Esophagus squamous epithelium (tissue), 5 donors: ENCODE results near the gene INSYN2B. TPM values are rescaled to one million over a fixed set of nuclear protein-coding genes. Genes with fewer than 3 reads are reported as not detected.
"Not testable (repeated sequence)": the region's sequence is repeated elsewhere in the genome, so short reads cannot be mapped to it uniquely, and the experiment has no call there.

Experiments used
- DNase-seq: peaks from one replicate; lab custom pipeline; 2025; lab: John Stamatoyannopoulos, UW
- H3K27ac ChIP-seq, 4 donors: fragments of 200-600 bp; sonication (generic); one replicate each; pipeline ENCODE4 v1.5.1; 2016 to 2019; ENCODE audit warnings: mild to moderate bottlenecking in 1 of 4
- H3K27me3 ChIP-seq, 4 donors: fragments of 200-600 bp; sonication (generic); 1 replicate in 3 of 4; 2 replicates in 1 of 4; pipeline versions ENCODE4 v1.5.1 to v1.6.0; 2017 to 2021; ENCODE audit warnings: antibody characterized with exemption in 1 of 4
- H3K36me3 ChIP-seq, 3 donors: fragments of 200-600 bp; sonication (generic); one replicate each; pipeline ENCODE4 v1.5.1; 2016 to 2019
- H3K4me1 ChIP-seq, 3 donors: fragments of 200-600 bp; sonication (generic); one replicate each; pipeline ENCODE4 v1.5.1; 2017 to 2019
- H3K4me3 ChIP-seq, 4 donors: fragments of 200-600 bp; sonication (generic); 1 replicate in 3 of 4; 2 replicates in 1 of 4; pipeline ENCODE4 v1.5.1; 2016 to 2019; ENCODE audit warnings: mild to moderate bottlenecking in 2 of 4, moderate library complexity in 1 of 4
- H3K9me3 ChIP-seq, 3 donors: fragments of 200-600 bp; sonication (generic); one replicate each; pipeline ENCODE4 v1.5.1; 2016 to 2019
- POLR2A ChIP-seq, 4 donors: fragments of 450-650 bp; IDR thresholded peaks; one replicate each; pipeline ENCODE4 v1.6.1; 2017; ENCODE audit warnings: antibody characterized with exemption in 4 of 4, mild to moderate bottlenecking in 4 of 4, moderate library complexity in 3 of 4
- WGBS, 2 donors: methylation state at CpG; one replicate each; pipeline ENCODE4 v1.1.5; 2018; 5-methylcytosine and 5-hydroxymethylcytosine counted together
- intact Hi-C: fragments of 100-400 bp; cut with DNase I; formaldehyde crosslinking; loops from one replicate; pipeline ENCODE4 v1.15.0; 2022
- total RNA-seq, 4 donors: library from RNA; depleted of rRNA; stranded (reverse); fragments of >200 nt; gene quantifications; one replicate each; pipeline ENCODE4 v1.1.0, GENCODE V29; 2016
- TF ChIP-seq, protein P1 (sequence below), 6 experiments: fragments of 450-650 bp in 4 of 6; fragments of 200-600 bp in 2 of 6; sonication (generic) in 2 of 6; IDR thresholded peaks; one replicate each; pipeline ENCODE4 v1.5.1; 2016 to 2019; ENCODE audit warnings: antibody characterized with exemption in 6 of 6, mild to moderate bottlenecking in 4 of 6, moderate library complexity in 4 of 6
- donor health status: DM: yes; HTN: yes; CAD: no.

INSYN2B gene
- total RNA-seq, 4 donors from 2014 or later = 0.09 TPM; not detected in 3

DNA sequence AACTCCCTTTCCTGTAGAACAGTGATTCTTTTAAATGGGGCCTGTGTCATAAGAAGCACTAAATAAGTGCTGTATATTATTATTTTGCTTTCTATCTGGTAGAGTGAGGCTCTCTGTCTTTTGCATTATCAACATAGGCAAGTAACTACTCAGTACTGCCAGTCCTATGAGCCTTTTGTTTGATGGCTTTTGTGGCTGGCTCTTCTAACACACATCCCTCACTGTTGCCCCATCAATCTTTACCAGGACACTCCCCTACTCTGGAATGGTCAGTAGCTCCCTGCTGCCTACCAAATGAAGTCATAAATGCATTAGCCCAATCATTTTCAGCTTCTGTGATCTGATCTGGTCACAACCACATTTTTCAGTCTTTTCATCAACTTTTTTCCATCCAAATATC is 137.6 kb downstream of the INSYN2B start:
- TF ChIP-seq POLR2A (IDR thresholded peaks at IDR 0.05) = no peak
- TF ChIP-seq, protein P1, sequence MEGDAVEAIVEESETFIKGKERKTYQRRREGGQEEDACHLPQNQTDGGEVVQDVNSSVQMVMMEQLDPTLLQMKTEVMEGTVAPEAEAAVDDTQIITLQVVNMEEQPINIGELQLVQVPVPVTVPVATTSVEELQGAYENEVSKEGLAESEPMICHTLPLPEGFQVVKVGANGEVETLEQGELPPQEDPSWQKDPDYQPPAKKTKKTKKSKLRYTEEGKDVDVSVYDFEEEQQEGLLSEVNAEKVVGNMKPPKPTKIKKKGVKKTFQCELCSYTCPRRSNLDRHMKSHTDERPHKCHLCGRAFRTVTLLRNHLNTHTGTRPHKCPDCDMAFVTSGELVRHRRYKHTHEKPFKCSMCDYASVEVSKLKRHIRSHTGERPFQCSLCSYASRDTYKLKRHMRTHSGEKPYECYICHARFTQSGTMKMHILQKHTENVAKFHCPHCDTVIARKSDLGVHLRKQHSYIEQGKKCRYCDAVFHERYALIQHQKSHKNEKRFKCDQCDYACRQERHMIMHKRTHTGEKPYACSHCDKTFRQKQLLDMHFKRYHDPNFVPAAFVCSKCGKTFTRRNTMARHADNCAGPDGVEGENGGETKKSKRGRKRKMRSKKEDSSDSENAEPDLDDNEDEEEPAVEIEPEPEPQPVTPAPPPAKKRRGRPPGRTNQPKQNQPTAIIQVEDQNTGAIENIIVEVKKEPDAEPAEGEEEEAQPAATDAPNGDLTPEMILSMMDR (IDR thresholded peaks at IDR 0.05) = no peak
- Histone ChIP-seq H3K9me3 (no peaks in the 10 kb centered on the region), H3K27me3 (no peaks in the 10 kb centered on the region), H3K4me3 (no peak overlapping the region), H3K4me1 (peaks cover 0 to 3% (median 0%) of the 10 kb centered on the region in 3 donors), H3K27ac (no peak overlapping the region), H3K36me3 (no peaks in the 10 kb centered on the region)
- no peak for DNase-seq
- intact Hi-C loops = no loop called here

DNA sequence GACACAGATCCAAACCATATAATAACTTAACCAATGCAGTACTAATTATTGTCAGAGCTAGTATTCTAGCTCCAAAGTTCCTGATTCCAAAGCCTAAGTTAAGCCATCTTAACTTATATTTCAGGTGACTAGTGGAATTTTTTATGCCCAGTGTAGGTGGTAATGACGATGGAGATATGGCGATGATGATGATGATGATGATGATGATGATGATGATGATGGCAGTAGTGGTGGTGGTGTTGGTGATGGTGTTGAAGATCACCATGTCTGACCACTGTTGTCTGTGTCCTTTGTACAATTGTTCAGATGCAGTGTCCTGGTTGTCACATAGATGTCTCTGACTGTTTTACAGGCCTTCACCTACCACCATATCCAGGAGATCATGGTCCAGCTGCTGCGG is 139.9 kb downstream of the INSYN2B start:
- H3K27me3 ChIP-seq = no peaks in the 10 kb centered on the region
- H3K4me3 ChIP-seq = no peak overlapping the region
- intact Hi-C loops = no loop called here
- 89 to 100% methylated on average over 3 of the region's 3 CpGs for WGBS, 2 donors
- peaks cover 0 to 3% (median 0%) of the 10 kb centered on the region in 3 donors for H3K4me1 ChIP-seq
- no peak for TF ChIP-seq POLR2A (IDR thresholded peaks at IDR 0.05)
- TF ChIP-seq, protein P1 (IDR thresholded peaks at IDR 0.05) = no peak
- H3K9me3 ChIP-seq = no peaks in the 10 kb centered on the region
- no peak for DNase-seq
- H3K27ac ChIP-seq = no peak overlapping the region
- no peaks in the 10 kb centered on the region for H3K36me3 ChIP-seq

DNA sequence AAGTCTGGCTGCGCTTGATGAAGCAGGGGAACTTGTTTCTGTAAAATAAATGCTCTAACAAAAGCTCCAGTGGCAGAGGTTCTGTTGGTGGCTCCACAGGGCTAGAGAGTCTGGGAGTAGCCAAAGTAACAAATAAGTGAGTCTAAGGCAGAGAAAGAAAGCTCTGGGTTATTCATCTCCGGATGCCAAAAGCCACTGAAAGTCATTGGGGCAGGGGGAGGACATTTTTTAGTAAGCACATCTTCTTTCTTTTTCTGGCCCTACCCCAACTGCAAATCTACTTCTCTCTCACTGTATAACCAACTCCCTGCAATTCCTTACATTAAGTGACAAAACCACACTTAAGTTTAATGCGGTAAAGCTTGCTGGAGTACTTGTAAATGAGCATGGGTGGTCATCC is 141.6 kb downstream of the INSYN2B start:
- H3K4me3 ChIP-seq = no peak overlapping the region
- 80 to 84% methylated on average over 3 of the region's 3 CpGs for WGBS, 2 donors
- no peaks in the 10 kb centered on the region for H3K36me3 ChIP-seq
- no peak overlapping the region for H3K27ac ChIP-seq
- intact Hi-C loops = no loop called here
- H3K9me3 ChIP-seq = no peaks in the 10 kb centered on the region
- H3K27me3 ChIP-seq = no peaks in the 10 kb centered on the region
- no peak for DNase-seq
- TF ChIP-seq, protein P1 (IDR thresholded peaks at IDR 0.05) = no peak
- no peak for TF ChIP-seq POLR2A (IDR thresholded peaks at IDR 0.05)
- peaks cover 0 to 3% (median 0%) of the 10 kb centered on the region in 3 donors for H3K4me1 ChIP-seq

DNA sequence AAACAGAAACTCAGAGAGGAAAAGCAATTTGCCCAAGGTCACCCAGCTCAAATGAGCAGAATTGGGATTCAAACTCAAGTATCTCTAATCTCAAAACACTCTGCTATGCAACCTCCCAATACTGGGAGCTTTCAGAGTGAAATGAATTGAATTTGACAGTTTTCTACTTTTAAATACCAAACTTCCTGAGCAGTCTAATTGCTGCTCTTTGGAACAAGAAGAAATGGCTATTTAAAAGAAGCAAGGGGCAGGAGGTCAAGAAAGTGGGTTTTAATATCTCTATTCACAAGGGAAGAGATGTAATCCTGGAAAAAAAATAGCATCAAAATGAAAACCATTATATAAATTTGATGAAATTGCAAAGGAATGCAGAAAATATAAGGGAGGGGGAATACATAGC is 142.6 kb downstream of the INSYN2B start:
- no peaks in the 10 kb centered on the region for H3K9me3 ChIP-seq

DNA sequence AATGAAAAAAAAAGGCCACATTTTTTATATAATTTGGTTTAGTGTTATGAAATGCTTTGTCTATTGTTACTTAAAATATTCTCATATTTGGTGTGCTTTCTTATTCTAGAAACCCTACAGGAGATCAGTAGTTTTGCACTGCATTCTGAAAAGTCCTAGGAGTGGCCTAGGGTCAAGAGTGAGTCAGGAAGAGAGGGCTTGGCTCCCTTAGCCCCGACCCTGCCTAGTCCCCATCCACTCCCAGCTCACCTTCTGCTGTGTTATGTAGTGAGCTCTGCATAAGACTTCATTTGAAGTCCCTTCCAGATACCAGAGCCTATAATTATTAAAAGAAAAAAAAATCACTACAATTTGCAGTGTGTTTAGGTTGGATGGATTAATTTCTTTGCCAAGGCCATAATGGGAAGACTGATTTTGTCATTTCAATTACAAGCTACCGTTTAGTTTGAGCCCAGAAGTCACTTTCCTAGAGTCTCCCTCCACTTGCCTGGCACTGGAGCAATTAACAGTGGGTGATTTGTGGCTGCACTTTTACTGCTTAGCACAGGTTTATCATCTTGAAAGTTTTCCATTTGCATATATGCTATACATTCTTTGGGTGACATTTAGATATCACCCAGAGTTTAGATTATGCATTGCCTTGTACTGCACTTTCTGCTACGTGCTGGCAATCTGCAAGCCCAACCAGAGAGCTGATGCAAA is 143.3 kb downstream of the INSYN2B start:
- Histone ChIP-seq H3K27me3 (no peaks in the 10 kb centered on the region), H3K4me3 (no peak overlapping the region), H3K4me1 (peaks cover 0 to 3% (median 0%) of the 10 kb centered on the region in 3 donors), H3K9me3 (no peaks in the 10 kb centered on the region), H3K36me3 (no peaks in the 10 kb centered on the region), H3K27ac (no peak overlapping the region)
- intact Hi-C loops = no loop called here
- WGBS, 2 donors = 34 to 51% methylated on average over 3 of the region's 3 CpGs
- TF ChIP-seq POLR2A (IDR thresholded peaks at IDR 0.05) = no peak
- TF ChIP-seq, protein P1 (IDR thresholded peaks at IDR 0.05) = no peak
- no peak for DNase-seq

More for the DNA sequence above, 142.6 kb downstream of the INSYN2B start:
- H3K27me3 ChIP-seq = no peaks in the 10 kb centered on the region
- peaks cover 0 to 3% (median 0%) of the 10 kb centered on the region in 3 donors for H3K4me1 ChIP-seq
- intact Hi-C loops = no loop called here
- no peak overlapping the region for H3K4me3 ChIP-seq
- TF ChIP-seq POLR2A (IDR thresholded peaks at IDR 0.05) = no peak
- TF ChIP-seq, protein P1 (IDR thresholded peaks at IDR 0.05) = no peak
- no peaks in the 10 kb centered on the region for H3K36me3 ChIP-seq
- no peak for DNase-seq
- no peak overlapping the region for H3K27ac ChIP-seq

DNA sequence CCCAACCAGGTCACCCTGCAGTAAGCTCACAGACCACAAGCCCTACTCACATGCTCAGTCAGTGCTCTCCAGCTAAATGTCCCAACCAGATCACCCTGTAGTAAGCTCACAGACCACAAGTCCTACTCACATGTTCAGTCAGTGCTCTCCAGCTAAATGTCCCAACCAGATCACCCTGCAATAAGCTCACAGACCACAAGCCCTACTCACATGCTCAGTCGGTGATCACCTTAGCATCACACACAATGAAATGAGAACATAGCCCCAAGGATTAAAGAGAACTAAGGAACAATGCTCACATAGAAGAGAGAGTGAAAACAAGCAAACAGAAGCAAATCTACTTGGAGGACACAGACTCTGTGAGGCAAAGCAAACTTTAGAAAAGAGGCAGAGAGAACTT is 145.8 kb downstream of the INSYN2B start:
- intact Hi-C loops, H3K4me3 ChIP-seq, DNase-seq, H3K36me3 ChIP-seq, H3K27ac ChIP-seq, H3K9me3 ChIP-seq, H3K27me3 ChIP-seq, H3K4me1 ChIP-seq: not testable (repeated sequence)
- 56% methylated on average over 1 of the region's 1 CpG; no CpG with 5 or more reads in 1 of the 2 donors for WGBS, 2 donors

DNA sequence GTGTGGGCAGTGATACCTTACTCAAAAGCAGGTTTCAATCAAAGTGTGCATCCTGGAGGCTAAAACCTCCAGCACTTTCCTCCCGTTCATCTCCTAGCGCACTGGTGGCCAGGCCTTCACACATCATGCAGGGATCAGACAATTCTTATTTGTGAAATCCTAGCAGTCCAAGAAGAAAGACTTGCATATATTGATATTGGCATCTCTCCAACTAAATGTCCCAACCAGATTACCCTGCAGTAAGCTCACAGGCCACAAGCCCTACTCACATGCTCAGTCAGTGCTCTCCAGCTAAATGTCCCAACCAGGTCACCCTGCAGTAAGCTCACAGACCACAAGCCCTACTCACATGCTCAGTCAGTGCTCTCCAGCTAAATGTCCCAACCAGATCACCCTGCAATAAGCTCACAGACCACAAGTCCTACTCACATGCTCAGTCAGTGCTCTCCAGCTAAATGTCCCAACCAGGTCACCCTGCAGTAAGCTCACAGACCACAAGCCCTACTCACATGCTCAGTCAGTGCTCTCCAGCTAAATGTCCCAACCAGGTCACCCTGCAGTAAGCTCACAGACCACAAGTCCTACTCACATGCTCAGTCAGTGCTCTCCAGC is 146.5 kb downstream of the INSYN2B start:
- DNase-seq, H3K4me3 ChIP-seq, H3K27me3 ChIP-seq, H3K36me3 ChIP-seq, H3K4me1 ChIP-seq, H3K9me3 ChIP-seq, H3K27ac ChIP-seq, intact Hi-C loops: not testable (repeated sequence)
- 67 to 83% methylated on average over 2 of the region's 2 CpGs for WGBS, 2 donors
